ENCODE measurements around the gene GPANK1. TPM values are rescaled to one million over a fixed set of nuclear protein-coding genes. Genes with fewer than 3 reads are reported as not detected.

The GPANK1 gene
- total RNA-seq, 1 donor: 23.9 TPM

DNA sequence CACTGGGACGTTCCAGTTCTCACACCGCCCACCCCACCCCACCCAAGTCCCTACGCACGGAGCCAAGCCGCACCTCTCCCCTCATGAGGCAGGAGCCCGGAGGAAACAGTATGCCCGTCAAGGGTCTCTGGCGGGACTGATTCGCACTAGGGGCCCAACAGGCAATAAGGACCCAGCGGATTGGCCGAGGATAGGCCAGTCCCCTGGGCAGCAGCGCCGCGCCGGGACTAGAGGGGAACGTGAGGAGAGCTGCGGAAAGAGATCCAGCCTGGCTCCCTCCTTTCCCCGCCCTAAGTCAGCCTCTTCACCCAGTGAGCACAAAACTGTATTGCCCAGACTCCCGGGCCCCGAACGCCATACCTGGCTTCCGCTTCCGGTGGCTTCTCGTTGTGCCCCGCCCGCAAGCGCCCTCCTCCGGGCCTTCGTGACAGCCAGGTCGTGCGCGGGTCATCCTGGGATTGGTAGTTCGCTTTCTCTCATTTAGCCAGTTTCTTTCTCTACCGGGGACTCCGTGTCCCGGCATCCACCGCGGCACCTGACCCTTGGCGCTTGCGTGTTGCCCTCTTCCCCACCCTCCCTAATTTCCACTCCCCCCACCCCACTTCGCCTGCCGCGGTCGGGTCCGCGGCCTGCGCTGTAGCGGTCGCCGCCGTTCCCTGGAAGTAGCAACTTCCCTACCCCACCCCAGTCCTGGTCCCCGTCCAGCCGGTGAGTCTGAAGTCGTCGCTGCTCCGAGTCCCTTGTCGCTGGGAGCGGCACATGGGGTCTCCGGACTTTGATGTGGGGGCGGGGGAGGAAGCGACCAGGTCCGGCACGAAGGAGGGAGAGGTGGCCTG, 922 bp upstream of the GPANK1 start, which contains the start of gene CSNK2B:
Gene CSNK2B, plus strand, starts transcription at position 580 of the 836 bp plus-strand sequence. CDS start 752 bp downstream, outside the sequence.
- Histone ChIP-seq H3K4me2 (ENCODE audit: insufficient read depth, low read length) (peak within 1 kb of the TSS; percentile 99), H4K20me1 (ENCODE audit: insufficient read depth, low read length) (peaks cover 11% of the 10 kb centered on the region), H3K9me3 (ENCODE audit: low read depth, low read length) (no peaks in the 10 kb centered on the region), H2AFZ (ENCODE audit: low read length) (peak within 1 kb of the TSS; percentile 92), H3K27ac (ENCODE audit: low read depth, low read length) (peak within 1 kb of the TSS; percentile 91), H3K36me3 (ENCODE audit: insufficient read depth, low read length) (peaks cover 47% of the 10 kb centered on the region), H3K4me3 (ENCODE audit: insufficient read depth, low read length) (peak within 1 kb of the TSS; percentile 84), H3K79me2 (ENCODE audit: insufficient read depth, low read length) (peaks cover 59% of the 10 kb centered on the region), H3K4me1 (ENCODE audit: insufficient read depth, low read length) (peaks cover 31% of the 10 kb centered on the region), H3K27me3 (ENCODE audit: insufficient read depth, low read length) (no peaks in the 10 kb centered on the region)
- DNase-seq (ENCODE audit: insufficient read length, low spot score, missing footprints): peak; percentile 99
- TF ChIP-seq, protein P1, sequence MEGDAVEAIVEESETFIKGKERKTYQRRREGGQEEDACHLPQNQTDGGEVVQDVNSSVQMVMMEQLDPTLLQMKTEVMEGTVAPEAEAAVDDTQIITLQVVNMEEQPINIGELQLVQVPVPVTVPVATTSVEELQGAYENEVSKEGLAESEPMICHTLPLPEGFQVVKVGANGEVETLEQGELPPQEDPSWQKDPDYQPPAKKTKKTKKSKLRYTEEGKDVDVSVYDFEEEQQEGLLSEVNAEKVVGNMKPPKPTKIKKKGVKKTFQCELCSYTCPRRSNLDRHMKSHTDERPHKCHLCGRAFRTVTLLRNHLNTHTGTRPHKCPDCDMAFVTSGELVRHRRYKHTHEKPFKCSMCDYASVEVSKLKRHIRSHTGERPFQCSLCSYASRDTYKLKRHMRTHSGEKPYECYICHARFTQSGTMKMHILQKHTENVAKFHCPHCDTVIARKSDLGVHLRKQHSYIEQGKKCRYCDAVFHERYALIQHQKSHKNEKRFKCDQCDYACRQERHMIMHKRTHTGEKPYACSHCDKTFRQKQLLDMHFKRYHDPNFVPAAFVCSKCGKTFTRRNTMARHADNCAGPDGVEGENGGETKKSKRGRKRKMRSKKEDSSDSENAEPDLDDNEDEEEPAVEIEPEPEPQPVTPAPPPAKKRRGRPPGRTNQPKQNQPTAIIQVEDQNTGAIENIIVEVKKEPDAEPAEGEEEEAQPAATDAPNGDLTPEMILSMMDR (IDR thresholded peaks at IDR 0.05; ENCODE audit: extremely low read depth, low read depth, low read length): no peak

DNA sequence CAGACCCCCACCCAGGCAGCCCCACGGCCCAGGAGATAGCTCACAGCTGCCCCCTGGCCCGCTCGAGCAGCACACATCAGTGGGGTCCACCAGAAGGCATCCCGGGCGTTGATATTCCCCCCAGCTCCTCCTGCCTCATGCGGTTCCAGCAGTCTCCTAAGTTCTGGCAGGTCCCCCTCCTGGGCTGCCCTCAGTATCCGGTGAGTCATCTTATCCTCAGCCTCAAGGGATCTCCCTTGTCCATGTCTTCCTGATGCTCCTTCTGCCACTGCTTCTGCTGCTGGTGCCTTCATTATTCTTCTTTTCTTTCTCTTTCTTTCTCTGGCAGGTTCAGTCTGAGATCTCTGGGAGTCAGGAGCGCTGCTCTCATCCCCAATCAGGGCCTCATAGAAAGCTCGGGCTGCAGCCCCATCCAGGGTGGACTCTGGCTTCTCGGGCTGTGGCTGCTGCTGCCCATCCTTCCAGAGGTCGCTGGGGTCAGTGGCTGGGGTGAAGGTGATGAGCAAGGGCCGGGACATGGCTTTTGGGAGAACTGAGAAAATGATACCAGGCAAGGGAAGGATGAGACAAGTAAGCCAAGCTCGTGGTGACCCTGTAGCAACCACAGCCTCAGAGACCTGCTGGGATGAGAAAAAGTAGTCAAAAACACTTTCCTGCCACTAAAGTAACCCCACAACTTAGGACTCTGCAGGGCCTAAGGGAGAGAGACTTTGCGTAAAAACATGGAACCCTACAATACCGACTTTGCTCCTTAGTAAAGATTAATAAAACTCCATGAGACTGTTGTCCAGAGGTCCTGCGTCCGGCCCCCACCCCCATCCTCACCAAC, 622 bp downstream of the GPANK1 start:
- Histone ChIP-seq H3K9me3 (ENCODE audit: low read depth, low read length) (no peaks in the 10 kb centered on the region), H3K4me2 (ENCODE audit: insufficient read depth, low read length) (peak overlapping the region; percentile 99), H2AFZ (ENCODE audit: low read length) (peak overlapping the region; percentile 92), H3K4me1 (ENCODE audit: insufficient read depth, low read length) (peaks cover 43% of the 10 kb centered on the region), H4K20me1 (ENCODE audit: insufficient read depth, low read length) (peaks cover 19% of the 10 kb centered on the region), H3K27ac (ENCODE audit: low read depth, low read length) (peak overlapping the region; percentile 91), H3K4me3 (ENCODE audit: insufficient read depth, low read length) (peak overlapping the region; percentile 84), H3K27me3 (ENCODE audit: insufficient read depth, low read length) (no peaks in the 10 kb centered on the region), H3K36me3 (ENCODE audit: insufficient read depth, low read length) (peaks cover 31% of the 10 kb centered on the region), H3K79me2 (ENCODE audit: insufficient read depth, low read length) (peaks cover 64% of the 10 kb centered on the region)
- DNase-seq (ENCODE audit: insufficient read length, low spot score, missing footprints): peak; percentile 93
- TF ChIP-seq, protein P1 (IDR thresholded peaks at IDR 0.05; ENCODE audit: extremely low read depth, low read depth, low read length): no peak

DNA sequence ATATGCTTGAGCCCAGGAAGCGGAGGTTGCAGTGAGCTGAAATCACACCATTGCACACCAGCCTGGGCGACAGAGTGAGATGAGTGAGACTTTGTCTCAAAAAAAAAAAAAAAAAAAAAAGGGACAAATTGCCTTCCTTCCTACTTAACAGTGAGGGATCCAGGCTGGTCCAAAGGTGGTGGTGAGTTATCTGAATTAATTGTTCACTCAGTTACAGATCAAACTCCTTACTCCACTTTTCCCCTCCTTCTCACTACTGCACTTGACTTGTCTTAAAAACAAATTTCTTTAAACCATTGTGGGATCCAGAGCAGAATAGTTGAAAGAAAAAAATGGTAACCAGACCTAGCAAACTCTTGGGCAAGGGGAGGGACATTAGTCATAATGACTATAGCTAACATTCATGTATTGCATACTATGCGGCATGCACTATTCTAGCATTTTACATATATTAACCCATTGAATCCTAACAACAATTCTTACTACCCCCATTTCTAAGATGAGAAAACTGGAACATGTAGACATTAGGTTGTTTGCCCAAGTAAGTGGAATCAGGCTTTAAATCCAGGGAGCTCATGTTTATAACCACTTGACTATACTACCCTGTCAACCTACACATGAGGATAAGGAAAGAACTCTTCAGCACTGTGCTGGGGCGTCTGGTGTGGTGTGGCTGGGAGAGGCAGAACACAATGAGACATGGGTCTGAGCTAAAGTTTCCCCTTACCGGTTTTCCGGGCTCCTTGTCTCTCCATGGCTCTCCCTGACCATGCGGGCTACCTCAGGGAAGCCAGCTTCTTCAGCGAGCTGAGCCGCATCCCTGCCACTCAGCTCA, 1.5 kb downstream of the GPANK1 start:
- Histone ChIP-seq H2AFZ (ENCODE audit: low read length) (no peak overlapping the region), H3K27ac (ENCODE audit: low read depth, low read length) (peak overlapping the region; percentile 91), H3K36me3 (ENCODE audit: insufficient read depth, low read length) (peaks cover 23% of the 10 kb centered on the region), H3K4me3 (ENCODE audit: insufficient read depth, low read length) (peak overlapping the region; percentile 84), H3K4me1 (ENCODE audit: insufficient read depth, low read length) (peaks cover 48% of the 10 kb centered on the region), H3K79me2 (ENCODE audit: insufficient read depth, low read length) (peaks cover 64% of the 10 kb centered on the region), H3K9me3 (ENCODE audit: low read depth, low read length) (no peaks in the 10 kb centered on the region), H3K4me2 (ENCODE audit: insufficient read depth, low read length) (peak overlapping the region; percentile 99), H3K27me3 (ENCODE audit: insufficient read depth, low read length) (no peaks in the 10 kb centered on the region), H4K20me1 (ENCODE audit: insufficient read depth, low read length) (peaks cover 23% of the 10 kb centered on the region)
- DNase-seq (ENCODE audit: insufficient read length, low spot score, missing footprints): peak; percentile 96
- TF ChIP-seq, protein P1 (IDR thresholded peaks at IDR 0.05; ENCODE audit: extremely low read depth, low read depth, low read length): no peak

Measured in osteoblast (primary cell).